ENCODE results near the gene STAB2.

The STAB2 gene

GRCh38 chr12:103586791-103587370 lies at the start of gene STAB2:
TSS of gene STAB2 (plus strand) at chr12:103587273. CDS start at chr12:103587477, 204 bp downstream.
- no peak for DNase-seq

- no peak for DNase-seq
Measured at GRCh38 chr12:103538397-103538796, 48.7 kb upstream of the STAB2 start.

GRCh38 chr12:103540319-103540718 lies 46.8 kb upstream of the STAB2 start:
- no peak for DNase-seq

- DNase-seq = no peak
Measured at GRCh38 chr12:103542078-103542477, 45.0 kb upstream of the STAB2 start.

GRCh38 chr12:103546959-103547358 lies 40.1 kb upstream of the STAB2 start:
- no peak for DNase-seq

- DNase-seq = no peak
Measured at GRCh38 chr12:103547376-103547775, 39.7 kb upstream of the STAB2 start.

- no peak for DNase-seq
Measured at GRCh38 chr12:103547929-103548328, 39.1 kb upstream of the STAB2 start.

GRCh38 chr12:103548622-103549601 lies 38.2 kb upstream of the STAB2 start:
- peak; percentile 68 for DNase-seq

GRCh38 chr12:103556890-103557627 lies 30.0 kb upstream of the STAB2 start:
- DNase-seq = no peak

GRCh38 chr12:103557628-103558010 lies 29.5 kb upstream of the STAB2 start:
- no peak for DNase-seq

GRCh38 chr12:103558879-103559278 lies 28.2 kb upstream of the STAB2 start:
- DNase-seq = no peak

GRCh38 chr12:103560604-103561101 lies 26.4 kb upstream of the STAB2 start:
- no peak for DNase-seq

GRCh38 chr12:103561174-103561573 lies 25.9 kb upstream of the STAB2 start:
- no peak for DNase-seq

- DNase-seq = no peak
Measured at GRCh38 chr12:103566398-103566797, 20.7 kb upstream of the STAB2 start.

- DNase-seq = no peak
Measured at GRCh38 chr12:103569278-103569677, 17.8 kb upstream of the STAB2 start.

- no peak for DNase-seq
Measured at GRCh38 chr12:103571286-103571685, 15.8 kb upstream of the STAB2 start.

GRCh38 chr12:103572312-103573045 lies 14.6 kb upstream of the STAB2 start:
- no peak for DNase-seq

- DNase-seq = no peak
Measured at GRCh38 chr12:103573185-103573584, 13.9 kb upstream of the STAB2 start.

- DNase-seq = no peak
Measured at GRCh38 chr12:103578926-103579325, 8.1 kb upstream of the STAB2 start.

GRCh38 chr12:103580026-103580425 lies 7.0 kb upstream of the STAB2 start:
- DNase-seq = no peak

- DNase-seq = no peak
Measured at GRCh38 chr12:103583008-103583407, 4.1 kb upstream of the STAB2 start.

GRCh38 chr12:103586132-103586531 lies 941 bp upstream of the STAB2 start:
- DNase-seq = no peak

GRCh38 chr12:103588680-103589079 lies 1.6 kb downstream of the STAB2 start:
- no peak for DNase-seq
